ENCODE results near the gene CTNNA3. TPM values are rescaled to one million over a fixed set of nuclear protein-coding genes. Genes with fewer than 3 reads are reported as not detected.

CTNNA3 gene
- total RNA-seq, 1 donor from 2014 or later, result 0.30 TPM

- Mint-ChIP-seq H3K9me3 (ENCODE audit: unreplicated experiment) (no peaks in the 10 kb centered on the region), H3K4me3 (ENCODE audit: unreplicated experiment) (peak within 1 kb of the TSS; percentile 75), H3K36me3 (ENCODE audit: unreplicated experiment) (no peaks in the 10 kb centered on the region), H3K4me1 (ENCODE audit: unreplicated experiment) (peaks cover 12% of the 10 kb centered on the region), H3K27ac (ENCODE audit: unreplicated experiment) (no peak within 1 kb of the TSS), H3K27me3 (ENCODE audit: unreplicated experiment) (peaks cover 45% of the 10 kb centered on the region)
- DNase-seq (ENCODE audit: extremely low spot score, unreplicated experiment), result peak; percentile 86
- peak; percentile 77 for TF ChIP-seq CTCF (IDR thresholded peaks at IDR 0.05)
These were observed 769.9 kb downstream of the CTNNA3 start, which contains the start of gene LRRTM3 for GRCh38 chr10:66925896-66926715. Gene LRRTM3, plus strand, starts transcription at chr10:66926036.

- no peak overlapping the region for H3K27ac Mint-ChIP-seq (ENCODE audit: unreplicated experiment)
- DNase-seq (ENCODE audit: extremely low spot score, unreplicated experiment), result no peak
- peaks cover 43% of the 10 kb centered on the region for H3K27me3 Mint-ChIP-seq (ENCODE audit: unreplicated experiment)
- no peak overlapping the region for H3K4me3 Mint-ChIP-seq (ENCODE audit: unreplicated experiment)
- no peaks in the 10 kb centered on the region for H3K36me3 Mint-ChIP-seq (ENCODE audit: unreplicated experiment)
- no peaks in the 10 kb centered on the region for H3K9me3 Mint-ChIP-seq (ENCODE audit: unreplicated experiment)
- H3K4me1 Mint-ChIP-seq (ENCODE audit: unreplicated experiment), result peaks cover 12% of the 10 kb centered on the region
- TF ChIP-seq CTCF (IDR thresholded peaks at IDR 0.05), result no peak
These were observed 770.6 kb downstream of the CTNNA3 start for GRCh38 chr10:66925373-66925772.

DNA sequence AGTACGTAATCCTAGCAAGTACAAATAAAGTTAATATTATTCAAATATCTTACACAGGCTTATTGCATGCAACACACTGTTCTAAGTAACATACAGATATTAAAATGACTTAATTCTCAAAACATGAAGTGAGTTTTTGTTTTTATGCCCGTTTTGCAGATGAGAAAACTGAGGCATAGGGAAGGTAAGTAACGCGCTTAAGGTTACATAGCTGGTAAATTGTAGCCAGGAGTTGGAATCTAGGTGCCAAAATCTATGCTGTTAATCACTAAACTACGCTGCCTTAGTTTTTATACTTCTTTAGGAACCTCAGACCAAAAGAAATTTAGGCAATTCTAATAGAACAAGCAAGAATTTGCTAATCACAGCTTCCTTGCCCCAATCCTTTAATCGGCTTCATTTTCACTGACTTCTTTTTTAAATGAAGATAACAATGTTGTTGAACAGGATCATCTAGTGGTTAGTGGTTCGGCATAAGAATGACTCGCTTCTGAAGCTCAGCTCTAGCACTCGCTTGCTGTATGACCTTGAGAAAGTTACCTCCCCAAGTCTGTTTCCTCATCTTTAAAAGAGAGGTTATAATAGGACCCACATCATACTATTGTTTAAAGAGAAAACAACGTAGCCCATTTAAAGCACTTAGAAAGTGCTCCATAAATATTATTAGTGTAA lies 771.2 kb downstream of the CTNNA3 start:
- DNase-seq (ENCODE audit: extremely low spot score, unreplicated experiment), result no peak
- H3K27ac Mint-ChIP-seq (ENCODE audit: unreplicated experiment), result no peak overlapping the region
- no peaks in the 10 kb centered on the region for H3K36me3 Mint-ChIP-seq (ENCODE audit: unreplicated experiment)
- peaks cover 12% of the 10 kb centered on the region for H3K4me1 Mint-ChIP-seq (ENCODE audit: unreplicated experiment)
- H3K9me3 Mint-ChIP-seq (ENCODE audit: unreplicated experiment), result no peaks in the 10 kb centered on the region
- H3K4me3 Mint-ChIP-seq (ENCODE audit: unreplicated experiment), result no peak overlapping the region
- peaks cover 38% of the 10 kb centered on the region for H3K27me3 Mint-ChIP-seq (ENCODE audit: unreplicated experiment)
- no peak for TF ChIP-seq CTCF (IDR thresholded peaks at IDR 0.05)

GRCh38 chr10:66919248-66919647 lies 776.7 kb downstream of the CTNNA3 start:
- Mint-ChIP-seq H3K36me3 (ENCODE audit: unreplicated experiment) (no peaks in the 10 kb centered on the region), H3K9me3 (ENCODE audit: unreplicated experiment) (no peaks in the 10 kb centered on the region)

More at GRCh38 chr10:66919248-66919647, 776.7 kb downstream of the CTNNA3 start:
- no peak for TF ChIP-seq CTCF (IDR thresholded peaks at IDR 0.05)
- no peak for DNase-seq (ENCODE audit: extremely low spot score, unreplicated experiment)
- peaks cover 12% of the 10 kb centered on the region for H3K4me1 Mint-ChIP-seq (ENCODE audit: unreplicated experiment)
- H3K4me3 Mint-ChIP-seq (ENCODE audit: unreplicated experiment), result no peak overlapping the region
- peaks cover 6% of the 10 kb centered on the region for H3K27me3 Mint-ChIP-seq (ENCODE audit: unreplicated experiment)
- H3K27ac Mint-ChIP-seq (ENCODE audit: unreplicated experiment), result no peak overlapping the region
